ENCODE measurements around the gene CHD5.

DNA sequence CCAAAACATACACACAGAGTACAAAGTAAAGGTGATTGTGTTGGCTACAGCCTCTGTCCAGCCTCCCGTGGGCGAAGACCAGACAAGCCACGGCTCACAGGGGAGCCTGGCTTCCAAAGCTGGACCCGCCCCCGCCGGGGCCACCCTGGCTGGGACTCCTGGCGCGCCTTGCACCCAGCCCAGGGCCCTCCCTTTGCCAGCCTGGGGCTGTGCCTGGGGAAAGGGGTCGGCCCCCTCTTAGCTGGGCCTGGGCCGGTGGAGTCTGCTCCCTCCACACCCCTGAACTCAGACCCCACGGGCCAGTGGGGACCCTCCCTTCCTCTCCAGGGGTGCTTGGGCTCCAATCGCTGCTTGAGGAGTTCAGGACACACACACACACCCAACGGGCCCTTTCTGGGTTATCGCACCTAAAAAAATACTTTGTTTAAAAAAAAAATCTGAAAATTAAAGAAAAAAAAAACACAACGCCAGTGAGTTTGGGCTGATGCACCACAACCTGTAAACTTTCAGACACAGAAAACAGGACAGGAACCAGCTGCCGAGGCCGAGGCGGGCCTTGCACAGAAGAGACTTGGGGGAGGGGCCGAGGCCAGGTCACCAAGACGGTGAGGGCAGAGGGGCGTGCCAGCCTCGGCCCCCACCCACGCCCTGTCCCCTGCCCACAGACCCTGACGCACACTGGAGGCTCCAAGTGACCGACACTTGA lies 78.1 kb downstream of the CHD5 start:
- TF ChIP-seq, protein P1, sequence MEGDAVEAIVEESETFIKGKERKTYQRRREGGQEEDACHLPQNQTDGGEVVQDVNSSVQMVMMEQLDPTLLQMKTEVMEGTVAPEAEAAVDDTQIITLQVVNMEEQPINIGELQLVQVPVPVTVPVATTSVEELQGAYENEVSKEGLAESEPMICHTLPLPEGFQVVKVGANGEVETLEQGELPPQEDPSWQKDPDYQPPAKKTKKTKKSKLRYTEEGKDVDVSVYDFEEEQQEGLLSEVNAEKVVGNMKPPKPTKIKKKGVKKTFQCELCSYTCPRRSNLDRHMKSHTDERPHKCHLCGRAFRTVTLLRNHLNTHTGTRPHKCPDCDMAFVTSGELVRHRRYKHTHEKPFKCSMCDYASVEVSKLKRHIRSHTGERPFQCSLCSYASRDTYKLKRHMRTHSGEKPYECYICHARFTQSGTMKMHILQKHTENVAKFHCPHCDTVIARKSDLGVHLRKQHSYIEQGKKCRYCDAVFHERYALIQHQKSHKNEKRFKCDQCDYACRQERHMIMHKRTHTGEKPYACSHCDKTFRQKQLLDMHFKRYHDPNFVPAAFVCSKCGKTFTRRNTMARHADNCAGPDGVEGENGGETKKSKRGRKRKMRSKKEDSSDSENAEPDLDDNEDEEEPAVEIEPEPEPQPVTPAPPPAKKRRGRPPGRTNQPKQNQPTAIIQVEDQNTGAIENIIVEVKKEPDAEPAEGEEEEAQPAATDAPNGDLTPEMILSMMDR (IDR thresholded peaks at IDR 0.05): no peak
- TF ChIP-seq EP300 (IDR thresholded peaks at IDR 0.05) (no peak), POLR2AphosphoS5 (IDR thresholded peaks at IDR 0.05) (no peak)

Measured in esophagus muscularis mucosa (tissue), 4 donors.